ENCODE measurements around the gene ZFHX2.

- TF ChIP-seq CTCF (IDR thresholded peaks at IDR 0.05): no peak
- no peak for TF ChIP-seq ZFX (IDR thresholded peaks at IDR 0.05; ENCODE audit: borderline replicate concordance)
Measured at GRCh38 chr14:23557521-23557920, 6.0 kb upstream of the ZFHX2 start.
